ENCODE data around the gene ERFL. TPM values are rescaled to one million over a fixed set of nuclear protein-coding genes. Genes with fewer than 3 reads are reported as not detected.

The ERFL gene
- total and polyA plus RNA-seq, 2 of the 4 experiments (the other 2 are of a cell fraction) = not detected

- TF ChIP-seq, protein P1, sequence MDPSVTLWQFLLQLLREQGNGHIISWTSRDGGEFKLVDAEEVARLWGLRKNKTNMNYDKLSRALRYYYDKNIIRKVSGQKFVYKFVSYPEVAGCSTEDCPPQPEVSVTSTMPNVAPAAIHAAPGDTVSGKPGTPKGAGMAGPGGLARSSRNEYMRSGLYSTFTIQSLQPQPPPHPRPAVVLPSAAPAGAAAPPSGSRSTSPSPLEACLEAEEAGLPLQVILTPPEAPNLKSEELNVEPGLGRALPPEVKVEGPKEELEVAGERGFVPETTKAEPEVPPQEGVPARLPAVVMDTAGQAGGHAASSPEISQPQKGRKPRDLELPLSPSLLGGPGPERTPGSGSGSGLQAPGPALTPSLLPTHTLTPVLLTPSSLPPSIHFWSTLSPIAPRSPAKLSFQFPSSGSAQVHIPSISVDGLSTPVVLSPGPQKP (IDR thresholded peaks at IDR 0.05; ENCODE audit: borderline replicate concordance, low read depth, low read length) = no peak
Observed at GRCh38 chr19:41957161-41957837, 29.1 kb upstream of the ERFL start (continued).

GRCh38 chr19:41956621-41957020 lies 28.4 kb upstream of the ERFL start:
- ChIA-PET CTCF (no interaction called here), POLR2A (ENCODE audit: unreplicated experiment) (no interaction called here)
- Histone ChIP-seq H3K9me3 (ENCODE audit: control insufficient read depth, insufficient read depth, low read length) (no peaks in the 10 kb centered on the region), H3K9me1 (ENCODE audit: insufficient read depth, low read length) (peaks cover 7% of the 10 kb centered on the region; the same call in 1 of the 2 replicates), H4K20me1 (ENCODE audit: insufficient read depth, low read length) (peaks cover 21% of the 10 kb centered on the region), H3K18ac (ENCODE audit: low read depth, low read length) (no peak overlapping the region), H3K9ac (ENCODE audit: low read depth, low read length) (no peak overlapping the region), H2AFZ (replicated peaks; ENCODE audit: low read length, poor library complexity) (no peak overlapping the region), H3K4me2 (ENCODE audit: low read depth, low read length) (no peak overlapping the region), H2BK20ac (ENCODE audit: low read depth, low read length) (no peak overlapping the region), H4K5ac (ENCODE audit: low read depth, low read length) (no peak overlapping the region), H3K79me1 (ENCODE audit: low read depth in 1 of 2, low read length in 2 of 2) (peaks cover 7 to 26% of the 10 kb centered on the region in 2 experiments), H3K4me3 (ENCODE audit: insufficient read depth, low read depth, low read length) (no peak overlapping the region), H2AK5ac (ENCODE audit: low read depth, low read length) (no peak overlapping the region), H4K91ac (ENCODE audit: insufficient read depth, low read depth, low read length) (no peak overlapping the region), H2BK5ac (ENCODE audit: low read depth, low read length, poor library complexity, severe bottlenecking) (no peak overlapping the region), H4K8ac (ENCODE audit: low read depth in 2 of 2, low read length in 2 of 2) (no peak overlapping the region), H3K4ac (ENCODE audit: low read depth, low read length) (no peak overlapping the region), H3K56ac (ENCODE audit: extremely low read depth, insufficient read depth, low read length) (no peak overlapping the region), H3K4me1 (ENCODE audit: control insufficient read depth, insufficient read depth, low read length) (peaks cover 8% of the 10 kb centered on the region), H3K27ac (ENCODE audit: insufficient read depth, low read length) (no peak overlapping the region), H3K14ac (replicated peaks; ENCODE audit: low read depth, low read length) (no peak overlapping the region), H2BK120ac (ENCODE audit: low read depth, low read length) (no peak overlapping the region), H2BK15ac (ENCODE audit: low read depth, low read length) (no peak overlapping the region), H2AK9ac (replicated peaks; ENCODE audit: low read depth, low read length, poor library complexity) (no peak overlapping the region), H3K27me3 (ENCODE audit: control insufficient read depth, insufficient read depth, low read length) (no peaks in the 10 kb centered on the region), H3K23ac (ENCODE audit: low read depth, low read length) (no peak overlapping the region), H3K36me3 (ENCODE audit: control insufficient read depth, insufficient read depth, low read length) (peaks cover 10% of the 10 kb centered on the region; the same call in 1 of the 2 replicates)
- TF ChIP-seq NFE2L2 (IDR thresholded peaks at IDR 0.05; ENCODE audit: low read depth, low read length) = no peak
- TF ChIP-seq POLR2A (IDR thresholded peaks at IDR 0.05; ENCODE audit: low read depth, low read length) = 0 out of 2 replicates have a peak, but pooled peaks have one; percentile 17
- WGBS, 2 experiments (ENCODE audit: extremely low coverage in 2 of 2, insufficient read length in 1 of 2) = 83% methylated on average over 1 of the region's 13 CpGs; no CpG with 5 or more reads in 1 of the 2 experiments
- no TSS peak for BruUV-seq (replicated peaks)
- intact Hi-C loops (cut with micrococcal nuclease) (loop anchor here (5.0 to 10.0 kb wide), 2 partner anchors 76 to 162 kb away; partner anchors contain the start of gene CEACAM3), dilution Hi-C loops (cut with HindIII; ENCODE audit: low sequenced_read_pairs, unreplicated experiment) (no loop called here), in situ Hi-C loops (cut with MboI; ENCODE audit: low sequenced_read_pairs) (no loop called here)
- ATAC-seq (ENCODE audit: low read depth) (no peak), DNase-seq (no peak)

All from IMR-90 (cell line).